GM06990 (cell line): ENCODE data around the gene BRCC3.

Source experiments
- DNase-seq: peaks from one replicate; pipeline ENCODE4 v3.0.0-alpha.2; 2011; ENCODE audit not compliant: insufficient read length; ENCODE audit errors: extremely low read depth
- H3K27me3 ChIP-seq: replicated peaks from 2 replicates; pipeline ENCODE4 v1.6.0; 2011; ENCODE audit warnings: low read length; ENCODE audit not compliant: control insufficient read depth, insufficient read depth
- H3K36me3 ChIP-seq: 2 replicates; pipeline ENCODE4 v1.5.1; 2011; ENCODE audit warnings: low read length; ENCODE audit not compliant: control insufficient read depth, insufficient read depth
- H3K4me3 ChIP-seq: replicated peaks from 2 replicates; pipeline ENCODE4 v1.5.1; 2011; ENCODE audit warnings: low read depth, mild to moderate bottlenecking, control low read depth, low read length
- CTCF ChIP-seq: IDR thresholded peaks from 2 replicates; pipeline ENCODE4 v1.5.1; 2011; ENCODE audit warnings: low read length, control low read depth, mild to moderate bottlenecking, inconsistent platforms; ENCODE audit not compliant: insufficient read depth, poor library complexity, severe bottlenecking

BRCC3 gene

GRCh38 chrX:155148724-155149537 is 77.6 kb downstream of the BRCC3 start:
- Histone ChIP-seq H3K36me3 (no peaks in the 10 kb centered on the region), H3K4me3 (no peak overlapping the region), H3K27me3 (no peaks in the 10 kb centered on the region)
- TF ChIP-seq CTCF = peak; percentile 43
- DNase-seq = no peak

GRCh38 chrX:155169881-155170280 is 98.6 kb downstream of the BRCC3 start:
- no peak for TF ChIP-seq CTCF
- Histone ChIP-seq H3K27me3 (no peaks in the 10 kb centered on the region), H3K36me3 (no peaks in the 10 kb centered on the region), H3K4me3 (no peak overlapping the region)
- no peak for DNase-seq
